ENCODE results near the gene DEFB125.

DEFB125 gene, protein sequence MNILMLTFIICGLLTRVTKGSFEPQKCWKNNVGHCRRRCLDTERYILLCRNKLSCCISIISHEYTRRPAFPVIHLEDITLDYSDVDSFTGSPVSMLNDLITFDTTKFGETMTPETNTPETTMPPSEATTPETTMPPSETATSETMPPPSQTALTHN

DNA sequence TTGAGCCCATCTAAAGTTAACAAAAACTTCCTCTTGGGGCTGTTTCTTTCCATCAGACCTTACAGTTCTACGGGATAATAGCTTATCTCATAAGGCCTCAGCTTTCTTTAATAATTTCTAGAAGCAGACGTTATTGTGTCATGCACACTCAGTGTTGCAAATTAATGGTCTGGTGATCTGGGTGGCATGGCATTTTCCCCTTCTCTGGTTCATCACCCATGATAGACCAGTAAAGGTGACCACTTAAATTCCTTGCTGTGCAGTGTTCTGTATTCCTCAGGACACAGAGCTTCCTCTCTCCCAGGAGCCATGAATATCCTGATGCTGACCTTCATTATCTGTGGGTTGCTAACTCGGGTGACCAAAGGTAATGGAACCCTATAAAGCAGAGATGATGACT, at the start of gene DEFB125:
Gene DEFB125 (plus strand): TSS at position 272 of the 400 bp plus-strand sequence. CDS start 38 bp downstream, at position 310.
- Histone ChIP-seq H3K4me3 (ENCODE audit: low read depth in 1 of 2, low read length in 2 of 2) (no peak within 1 kb of the TSS), H3K36me3 (ENCODE audit: control insufficient read depth in 1 of 2, insufficient read depth in 2 of 2, low read length in 2 of 2) (no peaks in the 10 kb centered on the region), H3K4me1 (ENCODE audit: control insufficient read depth in 1 of 2, insufficient read depth in 2 of 2, low read length in 2 of 2) (no peaks in the 10 kb centered on the region), H3K9me3 (ENCODE audit: control insufficient read depth in 1 of 2, low read length in 2 of 2) (no peaks in the 10 kb centered on the region), H3K27me3 (ENCODE audit: control insufficient read depth in 1 of 2, insufficient read depth in 2 of 2, low read length in 2 of 2) (peaks cover 0 to 6% of the 10 kb centered on the region in 2 donors), H3K27ac (ENCODE audit: low read depth, low read length) (no peak within 1 kb of the TSS), H3K9ac (ENCODE audit: low read depth in 1 of 2, low read length in 2 of 2) (no peak within 1 kb of the TSS)

- no peaks in the 10 kb centered on the region for H3K4me1 ChIP-seq (ENCODE audit: control insufficient read depth in 1 of 2, insufficient read depth in 2 of 2, low read length in 2 of 2)
- no peak overlapping the region for H3K4me3 ChIP-seq (ENCODE audit: low read depth in 1 of 2, low read length in 2 of 2)
- peaks cover 15 to 35% of the 10 kb centered on the region in 2 donors for H3K9me3 ChIP-seq (ENCODE audit: control insufficient read depth in 1 of 2, low read length in 2 of 2)
- H3K9ac ChIP-seq (ENCODE audit: low read depth in 1 of 2, low read length in 2 of 2) = no peak overlapping the region
- H3K27ac ChIP-seq (ENCODE audit: low read depth, low read length) = no peak overlapping the region
- H3K36me3 ChIP-seq (ENCODE audit: control insufficient read depth in 1 of 2, insufficient read depth in 2 of 2, low read length in 2 of 2) = no peaks in the 10 kb centered on the region
- no peaks in the 10 kb centered on the region for H3K27me3 ChIP-seq (ENCODE audit: control insufficient read depth in 1 of 2, insufficient read depth in 2 of 2, low read length in 2 of 2)
Observed at GRCh38 chr20:60035-60918, 27.2 kb upstream of the DEFB125 start.

GRCh38 chr20:61230-61629, 26.2 kb upstream of the DEFB125 start:
- Histone ChIP-seq H3K9me3 (ENCODE audit: control insufficient read depth in 1 of 2, low read length in 2 of 2) (peaks cover 15 to 37% of the 10 kb centered on the region in 2 donors), H3K4me3 (ENCODE audit: low read depth in 1 of 2, low read length in 2 of 2) (no peak overlapping the region), H3K27me3 (ENCODE audit: control insufficient read depth in 1 of 2, insufficient read depth in 2 of 2, low read length in 2 of 2) (no peaks in the 10 kb centered on the region), H3K4me1 (ENCODE audit: control insufficient read depth in 1 of 2, insufficient read depth in 2 of 2, low read length in 2 of 2) (no peaks in the 10 kb centered on the region), H3K27ac (ENCODE audit: low read depth, low read length) (no peak overlapping the region), H3K9ac (ENCODE audit: low read depth in 1 of 2, low read length in 2 of 2) (no peak overlapping the region), H3K36me3 (ENCODE audit: control insufficient read depth in 1 of 2, insufficient read depth in 2 of 2, low read length in 2 of 2) (no peaks in the 10 kb centered on the region)

GRCh38 chr20:61757-62156, 25.7 kb upstream of the DEFB125 start:
- Histone ChIP-seq H3K36me3 (ENCODE audit: control insufficient read depth in 1 of 2, insufficient read depth in 2 of 2, low read length in 2 of 2) (no peaks in the 10 kb centered on the region), H3K4me3 (ENCODE audit: low read depth in 1 of 2, low read length in 2 of 2) (no peak overlapping the region), H3K4me1 (ENCODE audit: control insufficient read depth in 1 of 2, insufficient read depth in 2 of 2, low read length in 2 of 2) (no peaks in the 10 kb centered on the region), H3K27me3 (ENCODE audit: control insufficient read depth in 1 of 2, insufficient read depth in 2 of 2, low read length in 2 of 2) (no peaks in the 10 kb centered on the region), H3K9ac (ENCODE audit: low read depth in 1 of 2, low read length in 2 of 2) (no peak overlapping the region), H3K9me3 (ENCODE audit: control insufficient read depth in 1 of 2, low read length in 2 of 2) (peaks cover 15 to 37% of the 10 kb centered on the region in 2 donors), H3K27ac (ENCODE audit: low read depth, low read length) (no peak overlapping the region)

- H3K27ac ChIP-seq (ENCODE audit: low read depth, low read length) = no peak overlapping the region
- no peaks in the 10 kb centered on the region for H3K27me3 ChIP-seq (ENCODE audit: control insufficient read depth in 1 of 2, insufficient read depth in 2 of 2, low read length in 2 of 2)
- H3K4me3 ChIP-seq (ENCODE audit: low read depth in 1 of 2, low read length in 2 of 2) = no peak overlapping the region
- H3K9ac ChIP-seq (ENCODE audit: low read depth in 1 of 2, low read length in 2 of 2) = no peak overlapping the region
- peaks cover 15 to 37% of the 10 kb centered on the region in 2 donors for H3K9me3 ChIP-seq (ENCODE audit: control insufficient read depth in 1 of 2, low read length in 2 of 2)
- H3K36me3 ChIP-seq (ENCODE audit: control insufficient read depth in 1 of 2, insufficient read depth in 2 of 2, low read length in 2 of 2) = no peaks in the 10 kb centered on the region
- no peaks in the 10 kb centered on the region for H3K4me1 ChIP-seq (ENCODE audit: control insufficient read depth in 1 of 2, insufficient read depth in 2 of 2, low read length in 2 of 2)
Observed at GRCh38 chr20:62487-62886, 25.0 kb upstream of the DEFB125 start.

DNA sequence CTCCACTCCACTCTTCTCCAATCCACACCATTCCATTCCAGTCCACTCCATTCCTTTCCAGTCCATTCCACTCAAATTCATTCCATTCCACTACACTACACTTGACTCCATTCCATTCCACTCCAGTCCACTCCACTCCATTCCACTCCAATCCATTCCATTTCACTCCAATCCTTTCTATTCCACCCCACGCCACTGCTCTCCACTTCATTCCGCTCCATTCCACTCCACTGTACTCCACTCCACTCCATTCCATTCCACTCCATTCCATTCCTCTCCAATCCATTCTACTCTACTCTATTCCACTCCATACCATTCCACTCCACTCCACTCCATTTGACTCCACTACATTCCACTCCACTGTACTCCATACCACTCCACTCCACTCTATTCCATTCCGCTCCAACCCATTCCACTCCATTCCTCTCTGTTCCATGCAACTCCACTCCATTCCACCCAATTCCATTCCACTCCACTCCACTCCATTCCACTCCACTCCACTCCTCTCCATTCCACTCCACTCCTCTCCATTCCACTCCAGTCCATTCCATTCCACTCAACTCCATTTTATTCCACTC, 23.4 kb upstream of the DEFB125 start:
- no peaks in the 10 kb centered on the region for H3K4me1 ChIP-seq (ENCODE audit: control insufficient read depth in 1 of 2, insufficient read depth in 2 of 2, low read length in 2 of 2)
- H3K27ac ChIP-seq (ENCODE audit: low read depth, low read length) = no peak overlapping the region
- H3K4me3 ChIP-seq (ENCODE audit: low read depth in 1 of 2, low read length in 2 of 2) = no peak overlapping the region
- H3K9ac ChIP-seq (ENCODE audit: low read depth in 1 of 2, low read length in 2 of 2) = no peak overlapping the region
- peaks cover 1 to 2% of the 10 kb centered on the region in 2 donors for H3K27me3 ChIP-seq (ENCODE audit: control insufficient read depth in 1 of 2, insufficient read depth in 2 of 2, low read length in 2 of 2)
- peaks cover 15 to 37% of the 10 kb centered on the region in 2 donors for H3K9me3 ChIP-seq (ENCODE audit: control insufficient read depth in 1 of 2, low read length in 2 of 2)
- H3K36me3 ChIP-seq (ENCODE audit: control insufficient read depth in 1 of 2, insufficient read depth in 2 of 2, low read length in 2 of 2) = no peaks in the 10 kb centered on the region

DNA sequence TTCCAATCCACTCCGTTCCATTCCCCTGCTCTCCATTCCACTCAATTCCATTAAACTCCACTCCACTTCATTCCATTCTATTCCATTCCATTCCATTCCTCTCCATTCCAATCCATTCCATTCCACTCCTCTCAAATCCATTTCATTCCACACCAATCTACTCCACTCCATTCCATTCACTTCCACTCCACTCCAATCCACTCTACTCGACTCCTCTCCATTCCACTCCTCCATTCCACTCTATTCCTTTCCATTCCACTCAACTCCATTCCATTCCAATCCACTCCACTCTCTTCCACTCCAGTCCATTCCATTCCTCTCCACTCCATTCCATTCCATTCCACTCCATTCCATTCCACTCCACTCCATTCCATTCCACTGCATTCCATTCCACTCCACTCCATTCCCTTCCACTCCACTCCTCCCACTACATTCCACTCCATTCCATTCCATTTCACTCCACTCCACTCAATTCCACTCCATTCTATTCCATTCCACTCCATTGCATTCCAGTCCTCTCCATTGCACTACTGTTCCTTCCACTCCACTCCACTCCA, 22.6 kb upstream of the DEFB125 start:
- Histone ChIP-seq H3K27ac (ENCODE audit: low read depth, low read length) (no peak overlapping the region), H3K36me3 (ENCODE audit: control insufficient read depth in 1 of 2, insufficient read depth in 2 of 2, low read length in 2 of 2) (no peaks in the 10 kb centered on the region), H3K4me3 (ENCODE audit: low read depth in 1 of 2, low read length in 2 of 2) (no peak overlapping the region), H3K27me3 (ENCODE audit: control insufficient read depth in 1 of 2, insufficient read depth in 2 of 2, low read length in 2 of 2) (peaks cover 3 to 4% of the 10 kb centered on the region in 2 donors), H3K9me3 (ENCODE audit: control insufficient read depth in 1 of 2, low read length in 2 of 2) (peaks cover 15 to 37% of the 10 kb centered on the region in 2 donors), H3K4me1 (ENCODE audit: control insufficient read depth in 1 of 2, insufficient read depth in 2 of 2, low read length in 2 of 2) (no peaks in the 10 kb centered on the region), H3K9ac (ENCODE audit: low read depth in 1 of 2, low read length in 2 of 2) (no peak overlapping the region)

DNA sequence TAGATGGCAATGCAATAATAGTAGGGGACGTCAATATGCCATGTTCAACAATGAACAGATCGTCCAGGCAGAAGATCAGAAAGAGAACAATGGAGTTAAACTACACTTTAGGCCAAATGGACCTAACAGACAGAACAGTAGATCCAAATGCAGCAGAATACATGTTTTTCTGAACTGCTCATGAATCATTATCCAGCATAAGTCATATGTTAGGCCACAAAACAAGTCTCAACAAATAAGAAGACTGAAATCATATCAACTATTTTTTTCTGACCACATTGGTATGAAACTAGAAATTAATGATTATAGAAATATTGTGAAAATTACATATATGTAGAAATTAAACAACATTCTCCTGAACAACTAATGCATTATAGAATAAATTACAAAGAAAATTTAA, 10.2 kb upstream of the DEFB125 start:
- Histone ChIP-seq H3K9ac (ENCODE audit: low read depth in 1 of 2, low read length in 2 of 2) (no peak overlapping the region), H3K36me3 (ENCODE audit: control insufficient read depth in 1 of 2, insufficient read depth in 2 of 2, low read length in 2 of 2) (no peaks in the 10 kb centered on the region), H3K4me1 (ENCODE audit: control insufficient read depth in 1 of 2, insufficient read depth in 2 of 2, low read length in 2 of 2) (no peaks in the 10 kb centered on the region), H3K4me3 (ENCODE audit: low read depth in 1 of 2, low read length in 2 of 2) (no peak overlapping the region), H3K9me3 (ENCODE audit: control insufficient read depth in 1 of 2, low read length in 2 of 2) (no peaks in the 10 kb centered on the region), H3K27me3 (ENCODE audit: control insufficient read depth in 1 of 2, insufficient read depth in 2 of 2, low read length in 2 of 2) (peaks cover 0 to 6% of the 10 kb centered on the region in 2 donors), H3K27ac (ENCODE audit: low read depth, low read length) (no peak overlapping the region)

DNA sequence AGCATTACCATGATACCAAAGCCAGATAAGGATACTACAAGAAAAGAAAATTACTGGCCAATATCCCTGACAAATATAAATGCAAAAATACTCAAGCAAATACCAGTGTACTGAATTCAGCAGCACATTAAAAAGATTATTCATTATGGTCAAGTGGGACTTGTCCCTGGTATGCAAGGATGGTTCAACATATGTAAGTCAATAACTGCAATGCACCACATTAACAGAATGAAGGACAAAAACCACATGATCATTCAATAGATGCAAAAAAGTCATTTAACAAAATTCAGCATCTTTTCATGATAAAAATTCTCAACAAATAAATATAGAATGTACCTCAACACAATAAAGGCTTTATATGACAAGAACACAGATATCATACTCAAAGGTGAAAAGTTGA, 9.1 kb upstream of the DEFB125 start:
- Histone ChIP-seq H3K4me1 (ENCODE audit: control insufficient read depth in 1 of 2, insufficient read depth in 2 of 2, low read length in 2 of 2) (no peaks in the 10 kb centered on the region), H3K9me3 (ENCODE audit: control insufficient read depth in 1 of 2, low read length in 2 of 2) (no peaks in the 10 kb centered on the region), H3K9ac (ENCODE audit: low read depth in 1 of 2, low read length in 2 of 2) (no peak overlapping the region), H3K4me3 (ENCODE audit: low read depth in 1 of 2, low read length in 2 of 2) (no peak overlapping the region), H3K36me3 (ENCODE audit: control insufficient read depth in 1 of 2, insufficient read depth in 2 of 2, low read length in 2 of 2) (no peaks in the 10 kb centered on the region), H3K27ac (ENCODE audit: low read depth, low read length) (no peak overlapping the region), H3K27me3 (ENCODE audit: control insufficient read depth in 1 of 2, insufficient read depth in 2 of 2, low read length in 2 of 2) (peaks cover 0 to 6% of the 10 kb centered on the region in 2 donors)

- H3K27me3 ChIP-seq (ENCODE audit: control insufficient read depth in 1 of 2, insufficient read depth in 2 of 2, low read length in 2 of 2) = peaks cover 0 to 4% of the 10 kb centered on the region in 2 donors
- no peaks in the 10 kb centered on the region for H3K4me1 ChIP-seq (ENCODE audit: control insufficient read depth in 1 of 2, insufficient read depth in 2 of 2, low read length in 2 of 2)
- no peak overlapping the region for H3K9ac ChIP-seq (ENCODE audit: low read depth in 1 of 2, low read length in 2 of 2)
- H3K9me3 ChIP-seq (ENCODE audit: control insufficient read depth in 1 of 2, low read length in 2 of 2) = no peaks in the 10 kb centered on the region
- H3K36me3 ChIP-seq (ENCODE audit: control insufficient read depth in 1 of 2, insufficient read depth in 2 of 2, low read length in 2 of 2) = no peaks in the 10 kb centered on the region
- H3K4me3 ChIP-seq (ENCODE audit: low read depth in 1 of 2, low read length in 2 of 2) = no peak overlapping the region
- H3K27ac ChIP-seq (ENCODE audit: low read depth, low read length) = no peak overlapping the region
Observed at GRCh38 chr20:79565-79964, 7.9 kb upstream of the DEFB125 start.
